Hepatic stellate cell (primary cell): ENCODE measurements around the gene TRIM72.
"Not testable (repeated sequence)": the region's sequence is repeated elsewhere in the genome, so short reads cannot be mapped to it uniquely, and the experiment has no call there.

Experiments
- DNase-seq: peaks from one replicate; pipeline ENCODE4 v3.0.0; 2011; ENCODE audit warnings: low spot score

Gene TRIM72

DNA sequence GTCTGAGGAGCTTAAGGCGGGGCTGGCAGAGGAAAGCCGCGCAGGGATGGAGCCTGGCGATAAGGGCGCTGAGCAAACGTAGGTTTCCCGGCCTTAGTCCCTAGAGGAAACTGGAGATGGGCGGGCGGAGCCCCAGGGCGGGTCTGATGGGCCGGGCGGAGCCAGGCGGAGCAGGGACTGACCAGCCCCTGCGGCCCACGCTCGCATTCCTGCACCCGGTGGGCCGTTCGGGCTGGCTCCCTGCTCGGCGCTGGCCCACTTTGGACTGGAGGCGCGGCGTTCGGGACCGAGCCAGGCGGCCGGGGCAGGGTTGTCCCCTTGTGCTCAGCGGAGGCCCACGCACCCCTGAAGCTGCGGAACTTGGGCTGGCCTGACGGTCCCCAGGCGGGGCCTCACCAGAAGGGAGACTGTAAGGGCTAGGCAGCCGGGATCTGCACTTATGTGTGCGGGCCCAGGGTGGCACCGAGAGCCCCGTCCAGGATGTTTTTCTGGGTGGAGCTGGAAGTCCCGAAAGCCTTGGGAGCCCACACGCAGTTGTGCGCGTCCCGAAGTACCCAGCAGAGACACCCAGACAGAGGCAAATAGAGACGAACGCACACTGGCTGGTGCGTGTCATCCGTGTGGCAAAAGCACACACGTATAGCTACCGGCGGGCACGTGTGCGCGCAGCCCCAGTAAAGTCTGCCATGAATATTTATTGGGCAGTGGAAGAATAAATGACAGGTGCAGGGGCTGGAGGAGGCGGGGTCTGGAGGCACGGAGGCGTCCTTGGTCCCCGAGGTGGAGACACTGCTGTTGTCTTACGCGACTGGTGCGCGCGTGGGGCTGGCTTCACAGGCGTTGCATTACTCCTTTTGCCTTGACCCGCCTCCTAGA lies 1.6 kb downstream of the TRIM72 start:
- DNase-seq, result peak; percentile 93

DNA sequence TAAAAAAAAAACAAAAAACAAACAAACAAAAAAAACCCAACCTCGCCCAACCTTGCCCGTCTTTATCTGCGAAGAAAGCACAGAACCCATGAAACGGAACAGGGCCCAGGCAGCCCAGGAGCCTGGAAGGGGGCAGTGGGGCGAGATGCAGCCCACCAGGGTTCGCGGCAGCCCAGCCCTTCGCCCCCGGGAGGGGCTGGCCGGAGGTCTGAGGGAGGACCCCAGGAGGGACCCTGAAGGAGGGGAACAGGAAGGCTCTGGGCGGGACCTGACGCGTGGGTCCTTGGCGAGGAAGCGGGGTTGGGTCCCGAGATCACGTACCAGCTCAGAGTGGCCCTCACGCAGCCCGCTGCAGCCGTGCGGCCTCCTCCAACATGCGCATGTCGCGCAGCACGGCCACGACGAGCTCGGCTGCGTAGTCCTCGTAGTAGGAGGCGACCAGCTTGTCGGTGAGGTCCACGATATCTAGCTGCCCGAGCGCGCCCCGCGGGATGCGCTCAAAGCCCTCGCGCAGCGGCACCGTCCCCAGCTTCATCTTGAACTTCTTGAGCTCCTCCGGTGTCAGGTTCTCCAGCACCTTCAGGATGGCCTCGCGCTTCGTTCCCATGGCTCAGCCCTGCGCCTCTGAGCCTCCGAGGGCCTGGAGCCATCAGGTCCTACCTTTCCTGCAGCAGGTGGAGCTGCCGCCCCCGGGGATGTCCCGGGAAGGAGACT lies 2.7 kb downstream of the TRIM72 start, which contains the start of gene PYDC1:
Gene PYDC1, minus strand, starts transcription at position 714 of the 714 bp plus-strand sequence. Its CDS starts 107 bp downstream, at position 607.
- DNase-seq, result no peak

DNA sequence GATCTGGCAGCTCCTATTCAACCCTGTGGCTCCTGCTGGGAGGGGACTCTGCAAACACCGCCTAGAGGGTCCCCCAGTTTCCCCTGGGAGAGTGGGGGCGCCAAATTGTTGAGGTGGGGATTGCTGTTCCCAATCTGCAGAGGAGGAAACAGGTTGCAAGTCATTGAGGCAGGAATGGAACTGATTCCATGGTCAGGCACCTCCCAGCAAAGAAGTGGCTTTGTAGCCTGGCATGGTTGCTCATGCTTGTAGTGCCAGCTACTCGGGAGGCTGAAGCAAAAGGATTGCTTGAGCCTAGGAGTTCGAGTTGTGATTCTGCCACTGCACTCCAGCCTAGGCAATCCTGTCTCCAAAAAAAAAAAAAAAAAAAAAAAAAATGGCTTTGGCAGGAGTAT lies 3.2 kb downstream of the TRIM72 start:
- DNase-seq, result no peak

DNA sequence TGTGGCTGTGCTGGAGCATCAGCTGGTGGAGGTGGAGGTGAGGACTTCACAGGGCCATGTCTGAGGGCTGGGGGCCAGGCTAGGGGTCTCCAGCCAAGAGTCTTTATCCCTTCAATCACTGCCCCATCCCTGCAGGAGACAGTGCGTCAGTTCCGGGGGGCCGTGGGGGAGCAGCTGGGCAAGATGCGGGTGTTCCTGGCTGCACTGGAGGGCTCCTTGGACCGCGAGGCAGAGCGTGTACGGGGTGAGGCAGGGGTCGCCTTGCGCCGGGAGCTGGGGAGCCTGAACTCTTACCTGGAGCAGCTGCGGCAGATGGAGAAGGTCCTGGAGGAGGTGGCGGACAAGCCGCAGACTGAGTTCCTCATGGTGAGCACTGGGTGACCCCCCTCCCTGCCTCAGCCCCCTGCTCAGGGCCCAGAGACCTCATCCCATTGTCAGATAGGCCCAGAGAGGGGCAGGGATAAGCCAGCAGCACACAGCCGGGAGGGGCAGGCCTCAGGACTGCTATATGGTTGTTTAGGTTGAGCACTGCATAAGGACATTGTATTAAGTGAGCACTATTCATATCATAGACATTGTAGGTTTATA lies 5.3 kb downstream of the TRIM72 start:
- DNase-seq, result no peak

DNA sequence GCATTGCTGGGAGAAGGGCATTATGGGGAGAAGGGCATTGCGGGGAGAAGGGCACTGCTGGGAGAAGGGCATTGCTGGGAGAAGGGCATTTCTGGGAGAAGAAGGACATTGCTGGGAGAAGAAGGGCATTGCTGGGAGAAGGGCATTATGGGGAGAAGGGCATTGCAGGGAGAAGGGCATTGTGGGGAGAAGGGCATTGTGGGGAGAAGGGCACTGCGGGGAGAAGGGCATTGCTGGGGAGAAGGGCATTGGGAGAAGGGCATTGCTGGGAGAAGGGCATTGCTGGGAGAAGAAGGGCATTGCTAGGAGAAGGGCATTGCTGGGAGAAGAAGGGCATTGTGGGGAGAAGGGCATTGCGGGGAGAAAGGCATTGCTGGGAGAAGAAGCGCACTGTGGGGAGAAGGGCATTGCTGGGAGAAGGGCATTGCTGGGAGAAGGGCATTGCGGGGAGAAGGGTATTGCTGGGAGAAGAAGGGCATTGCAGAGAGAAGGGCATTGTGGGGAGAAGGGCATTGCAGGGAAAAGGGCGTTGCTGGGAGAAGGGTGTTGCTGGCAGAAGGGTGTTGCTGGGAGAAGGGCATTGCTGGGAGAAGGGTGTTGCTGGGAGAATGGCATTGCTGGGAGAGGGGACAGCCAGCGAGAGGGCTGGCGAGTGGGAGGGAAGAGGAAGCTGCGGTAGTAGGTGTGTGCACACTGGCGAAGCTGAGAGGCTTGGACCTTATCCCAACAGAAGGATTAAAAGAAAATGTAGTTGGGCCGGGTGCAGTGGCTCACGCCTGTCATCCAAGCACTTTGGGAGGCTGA lies 7.6 kb downstream of the TRIM72 start:
- DNase-seq, result no peak

DNA sequence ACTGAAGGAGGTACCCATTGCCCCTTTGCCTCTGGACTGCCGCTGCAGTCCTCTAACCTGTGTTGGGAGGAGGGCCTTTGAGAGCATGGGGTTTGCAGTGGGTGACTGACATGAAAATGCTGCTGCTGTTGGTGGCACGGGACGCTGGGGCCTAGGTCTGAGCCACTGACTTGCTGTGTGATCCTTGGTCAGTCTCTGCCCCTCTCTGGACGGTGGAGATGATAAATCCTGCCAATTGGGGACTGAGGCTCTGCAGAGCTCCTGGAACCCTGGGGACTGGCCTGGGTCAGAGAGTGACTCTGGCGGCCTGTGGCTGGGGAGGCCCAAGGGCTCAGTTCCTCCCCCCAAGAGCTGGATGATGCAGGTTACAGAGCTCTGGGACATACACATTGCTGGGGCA lies 9.1 kb downstream of the TRIM72 start:
- peak; percentile 3 for DNase-seq

DNA sequence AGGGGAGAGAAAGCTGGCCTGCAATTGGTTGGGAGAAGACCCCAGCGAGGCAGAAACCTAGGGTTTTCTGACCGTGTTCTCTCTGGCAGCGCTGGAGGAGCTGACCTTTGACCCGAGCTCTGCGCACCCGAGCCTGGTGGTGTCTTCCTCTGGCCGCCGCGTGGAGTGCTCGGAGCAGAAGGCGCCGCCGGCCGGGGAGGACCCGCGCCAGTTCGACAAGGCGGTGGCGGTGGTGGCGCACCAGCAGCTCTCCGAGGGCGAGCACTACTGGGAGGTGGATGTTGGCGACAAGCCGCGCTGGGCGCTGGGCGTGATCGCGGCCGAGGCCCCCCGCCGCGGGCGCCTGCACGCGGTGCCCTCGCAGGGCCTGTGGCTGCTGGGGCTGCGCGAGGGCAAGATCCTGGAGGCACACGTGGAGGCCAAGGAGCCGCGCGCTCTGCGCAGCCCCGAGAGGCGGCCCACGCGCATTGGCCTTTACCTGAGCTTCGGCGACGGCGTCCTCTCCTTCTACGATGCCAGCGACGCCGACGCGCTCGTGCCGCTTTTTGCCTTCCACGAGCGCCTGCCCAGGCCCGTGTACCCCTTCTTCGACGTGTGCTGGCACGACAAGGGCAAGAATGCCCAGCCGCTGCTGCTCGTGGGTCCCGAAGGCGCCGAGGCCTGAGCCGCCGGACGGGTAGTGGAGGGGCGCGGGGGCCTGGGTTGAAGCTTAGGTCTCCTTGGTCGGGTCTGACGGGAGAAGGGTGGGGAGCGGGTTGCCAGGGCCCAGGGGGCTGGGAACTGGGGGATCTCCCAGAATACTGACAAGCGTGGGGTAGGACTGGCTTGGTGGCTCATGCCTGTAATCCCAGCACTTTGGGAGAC lies 10.4 kb downstream of the TRIM72 start:
- no peak for DNase-seq

DNA sequence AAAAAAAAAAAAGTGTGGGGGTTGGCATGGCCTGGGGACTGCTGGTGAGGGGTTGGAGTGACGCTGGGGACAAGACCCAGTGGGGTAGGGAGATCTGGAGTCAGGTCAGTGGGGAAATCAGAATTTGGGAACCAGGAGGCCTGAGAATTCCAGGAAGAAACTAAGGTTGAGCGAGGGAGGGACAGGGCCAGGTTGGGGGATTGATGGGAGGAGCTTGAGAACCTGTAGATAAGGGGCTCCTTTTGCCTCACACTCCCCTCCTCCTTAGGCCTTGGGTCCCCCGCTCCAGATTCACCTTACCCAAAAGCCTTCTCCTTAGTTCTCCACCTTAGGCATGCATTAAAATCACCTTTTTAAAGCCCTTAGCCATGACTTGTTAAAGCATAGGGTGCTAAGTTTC lies 11.3 kb downstream of the TRIM72 start:
- DNase-seq, result no peak

DNA sequence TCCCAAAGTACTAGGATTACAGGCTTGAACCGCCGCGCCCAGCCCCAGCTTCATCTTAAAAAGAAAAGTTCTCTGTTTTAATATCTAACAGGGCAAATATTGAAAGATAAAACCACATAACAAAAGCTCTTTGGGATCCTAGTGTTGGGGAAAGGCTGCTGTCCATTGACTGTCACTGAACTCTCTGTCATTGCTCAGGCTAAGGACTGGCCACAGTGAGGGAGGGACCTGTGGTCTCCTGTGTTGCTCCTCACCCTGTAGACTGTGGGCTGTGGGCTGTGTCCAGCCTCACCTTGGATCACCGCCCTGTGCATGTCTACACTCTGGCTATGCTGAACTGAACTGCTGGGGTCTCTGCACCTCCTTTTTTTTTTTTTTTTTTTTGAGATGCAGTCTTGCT lies 14.3 kb downstream of the TRIM72 start:
- DNase-seq, result no peak

DNA sequence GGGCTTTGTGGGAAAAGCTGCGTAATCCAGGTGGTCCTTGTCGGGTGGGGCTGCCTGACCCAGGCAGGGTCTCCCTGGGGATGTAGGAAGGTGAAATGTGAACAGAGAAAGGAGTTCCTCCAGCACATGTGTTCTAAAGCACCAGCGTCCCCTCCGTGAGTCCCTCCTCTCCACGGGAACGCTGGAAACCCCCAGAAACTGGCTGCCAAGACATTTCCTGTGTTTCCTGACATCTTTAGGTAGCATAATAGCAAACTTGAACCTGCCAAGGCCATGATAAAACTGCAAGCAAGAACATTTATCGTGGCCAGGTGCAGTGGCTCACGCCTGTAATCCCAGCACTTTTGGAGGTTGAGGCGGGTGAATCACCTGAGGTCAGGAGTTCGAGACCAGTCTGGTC lies 15.6 kb downstream of the TRIM72 start:
- DNase-seq, result no peak

DNA sequence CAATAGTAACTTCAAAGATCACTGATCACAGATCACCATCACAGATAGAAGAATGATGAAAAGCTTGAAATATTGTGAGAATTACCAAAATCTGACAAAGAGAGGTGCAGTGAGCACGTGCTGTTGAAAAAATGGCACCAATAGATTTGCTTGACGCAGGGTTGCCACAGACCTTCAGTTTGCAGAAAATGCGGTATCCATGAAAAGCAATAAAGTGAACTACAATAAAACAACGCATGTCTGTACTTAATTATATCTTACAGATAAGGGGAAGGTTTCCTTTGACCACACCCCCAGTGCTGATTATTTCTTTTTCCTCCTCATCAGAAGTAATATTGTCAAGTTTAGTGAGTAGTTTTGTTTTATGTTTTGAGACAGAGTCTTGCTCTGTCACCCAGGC lies 24.1 kb downstream of the TRIM72 start:
- DNase-seq, result no peak

DNA sequence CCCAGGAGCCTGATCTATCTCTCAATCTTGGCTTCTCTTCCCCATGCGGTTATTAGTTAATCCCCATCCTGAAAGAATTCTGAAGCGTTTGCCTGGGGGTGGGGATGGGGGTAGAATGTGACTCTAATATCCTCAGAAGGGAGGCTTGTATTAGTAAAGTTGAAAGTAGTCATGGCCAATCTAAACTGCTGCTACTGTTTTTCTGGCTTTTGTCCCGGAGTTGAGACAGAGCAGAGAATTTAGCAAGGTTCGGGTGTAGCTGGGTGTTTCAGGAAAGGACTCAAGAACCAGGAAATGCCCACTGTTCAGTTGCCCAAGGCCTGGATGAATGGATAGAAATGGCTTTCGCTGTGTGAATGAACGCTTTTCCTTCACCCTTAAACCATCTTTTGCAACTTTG lies 28.3 kb downstream of the TRIM72 start:
- DNase-seq, result no peak

DNA sequence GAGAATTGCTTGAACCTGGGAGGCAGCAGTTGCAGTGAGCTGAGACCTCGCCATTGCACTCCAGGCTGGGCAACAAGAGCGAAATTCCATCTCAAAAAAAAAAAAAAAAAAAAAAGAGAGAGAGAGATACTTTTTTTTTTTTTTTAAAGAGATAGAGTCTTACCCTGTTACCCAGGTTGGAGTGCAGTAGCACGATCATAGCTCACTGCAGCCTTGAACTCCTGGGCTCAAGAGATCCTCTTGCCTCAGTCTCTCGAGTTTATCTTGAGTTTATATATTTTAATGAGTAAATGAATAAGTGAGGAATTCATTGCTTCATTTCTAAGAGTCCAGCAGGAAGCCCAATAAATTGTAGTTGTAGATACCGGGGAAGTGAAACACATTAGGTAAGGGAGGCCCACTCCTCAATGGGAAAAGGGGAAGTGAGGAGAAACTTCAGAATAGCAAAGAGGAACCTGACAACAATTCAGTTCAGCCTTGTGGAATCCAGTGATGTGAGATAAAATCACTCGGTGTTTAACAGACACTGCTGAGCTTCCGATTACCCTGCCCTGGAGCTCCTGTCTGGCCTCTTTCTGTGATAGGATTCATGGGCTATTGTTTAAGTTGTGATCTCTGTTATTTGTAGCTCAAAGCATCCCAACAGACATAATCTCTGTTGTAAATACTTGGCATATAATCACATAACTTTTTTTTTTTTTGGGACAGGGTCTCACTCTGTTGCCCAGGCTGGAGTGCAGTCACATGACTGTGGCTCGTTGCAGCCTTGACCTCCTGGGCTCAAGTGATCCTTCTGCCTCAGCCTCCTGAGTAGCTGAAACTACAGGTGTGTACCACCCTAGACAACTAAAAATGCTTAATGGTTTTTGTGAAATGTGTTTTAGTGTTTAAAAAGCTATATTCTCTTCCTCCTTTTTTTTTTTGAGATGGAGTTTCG lies 30.1 kb downstream of the TRIM72 start:
- no peak for DNase-seq

DNA sequence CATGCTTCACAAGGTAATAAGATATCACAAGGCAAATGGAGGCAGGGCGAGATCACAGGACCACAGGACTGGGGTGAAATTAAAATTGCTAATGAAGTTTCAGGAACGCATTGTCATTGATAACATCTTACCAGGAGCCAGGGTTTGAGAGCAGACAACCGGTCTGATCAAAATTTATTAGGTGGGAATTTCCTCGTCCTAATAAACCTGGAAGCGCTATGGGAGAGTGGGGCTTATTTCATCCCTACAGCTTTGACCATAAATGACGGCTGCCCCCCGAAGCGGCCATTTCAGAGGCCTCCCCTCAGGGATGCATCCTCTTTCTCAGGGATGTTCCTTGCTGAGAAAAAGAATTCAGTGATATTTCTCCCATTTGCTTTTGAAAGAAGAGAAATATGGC lies 31.7 kb downstream of the TRIM72 start:
- not testable (repeated sequence) for DNase-seq

DNA sequence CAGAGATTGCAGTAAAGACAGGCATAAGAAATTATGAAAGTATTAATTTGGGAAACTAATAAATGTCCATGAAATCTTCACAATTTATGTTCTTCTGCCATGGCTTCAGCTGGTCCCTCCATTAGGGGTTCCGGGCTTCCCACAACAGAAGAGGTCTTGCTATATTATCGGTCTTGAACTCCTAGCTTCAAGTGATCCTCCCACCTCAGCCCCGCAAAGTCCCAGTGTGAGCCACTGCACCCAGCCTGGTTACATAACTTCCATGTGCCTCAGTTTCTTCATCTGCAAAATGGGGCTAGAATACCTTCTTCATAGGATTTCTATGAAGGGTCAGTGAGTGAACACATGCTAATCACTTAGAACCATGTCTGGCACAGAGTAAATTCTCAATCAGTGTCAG lies 32.4 kb downstream of the TRIM72 start:
- DNase-seq, result no peak

DNA sequence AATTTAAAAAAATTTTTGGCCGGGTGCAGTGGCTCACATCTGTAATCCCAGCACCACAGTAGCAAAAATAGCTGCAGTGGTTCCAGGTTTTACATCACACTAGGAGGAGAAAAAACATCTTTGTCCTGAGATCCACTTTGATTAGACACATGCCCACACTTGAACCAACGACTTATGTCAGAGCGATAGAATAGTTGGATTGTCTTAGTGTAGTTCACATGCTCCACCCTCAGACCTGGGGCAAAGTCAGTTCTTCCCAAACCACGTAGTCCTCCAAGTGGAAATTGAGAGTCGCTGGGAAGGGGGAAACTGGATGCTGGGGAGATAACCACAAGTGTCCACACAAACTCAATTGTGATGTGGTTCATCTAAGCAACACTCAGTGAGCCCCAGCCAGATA lies 34.4 kb downstream of the TRIM72 start:
- DNase-seq, result no peak

DNA sequence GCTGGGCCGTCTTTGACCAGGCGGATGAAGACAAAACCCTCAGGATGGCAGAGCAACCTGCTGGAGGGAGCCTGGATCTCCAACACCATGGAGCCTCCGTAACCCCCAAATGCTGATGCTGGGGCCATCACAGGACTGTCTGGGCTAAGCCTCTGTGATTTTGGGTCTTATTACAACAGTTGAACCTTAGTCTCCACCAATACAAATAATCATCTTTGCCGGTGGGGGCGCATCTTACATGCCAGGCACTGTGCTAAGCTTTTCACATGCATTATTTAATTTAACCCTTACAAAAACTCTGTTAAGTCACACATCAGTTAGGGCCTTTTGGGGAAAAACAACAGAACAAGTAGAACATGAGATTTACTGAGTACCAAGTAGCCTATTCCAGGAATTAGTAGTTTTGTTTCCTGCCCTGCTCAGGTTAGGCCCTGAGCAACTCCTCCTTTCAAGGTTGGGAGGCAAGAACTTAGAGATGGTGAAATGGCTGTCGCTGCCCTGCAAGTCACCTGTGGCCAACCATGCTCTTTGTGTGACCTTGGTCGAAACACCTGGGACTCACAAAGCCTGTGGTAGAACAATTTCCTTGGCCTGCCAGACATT lies 37.0 kb downstream of the TRIM72 start:
- no peak for DNase-seq

DNA sequence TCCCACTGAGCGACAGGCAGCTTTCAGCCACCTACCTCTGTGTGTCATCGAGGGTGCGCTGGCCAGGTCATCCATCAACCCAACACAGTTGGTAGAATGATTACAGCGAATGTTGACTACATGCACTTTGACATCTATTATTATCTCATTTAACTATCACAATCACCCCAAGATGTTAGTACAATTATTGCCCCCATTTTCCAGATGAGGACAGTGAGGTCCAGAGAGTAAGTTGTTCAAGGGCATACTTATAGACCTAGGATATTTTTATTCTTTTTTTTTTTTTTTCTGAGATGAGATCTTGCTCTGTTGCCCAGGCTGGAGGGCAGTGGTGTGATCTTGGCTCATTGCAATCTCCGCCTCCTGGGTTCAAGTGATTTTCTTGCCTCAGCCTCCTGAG lies 37.5 kb downstream of the TRIM72 start:
- DNase-seq, result no peak

DNA sequence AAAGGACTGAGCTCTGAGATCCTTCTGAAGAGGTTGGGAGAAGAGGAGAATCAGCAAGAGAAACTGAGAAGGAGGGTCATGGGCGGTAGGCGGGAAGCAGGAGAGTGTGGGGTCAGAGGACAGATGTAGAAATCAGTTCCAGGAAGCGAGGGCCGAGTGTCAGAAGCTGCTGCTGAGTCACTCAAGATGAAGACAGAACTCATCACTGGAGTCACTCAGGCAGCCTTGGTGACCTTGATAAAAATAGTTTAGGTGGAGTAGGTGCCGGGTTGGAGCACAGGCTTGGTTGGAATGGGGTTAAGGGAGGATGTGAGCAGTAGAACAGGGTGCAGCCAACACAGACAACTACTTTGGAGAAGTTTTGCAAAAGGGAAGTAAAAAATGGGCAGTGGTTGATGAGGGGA lies 39.7 kb downstream of the TRIM72 start:
- DNase-seq, result no peak

DNA sequence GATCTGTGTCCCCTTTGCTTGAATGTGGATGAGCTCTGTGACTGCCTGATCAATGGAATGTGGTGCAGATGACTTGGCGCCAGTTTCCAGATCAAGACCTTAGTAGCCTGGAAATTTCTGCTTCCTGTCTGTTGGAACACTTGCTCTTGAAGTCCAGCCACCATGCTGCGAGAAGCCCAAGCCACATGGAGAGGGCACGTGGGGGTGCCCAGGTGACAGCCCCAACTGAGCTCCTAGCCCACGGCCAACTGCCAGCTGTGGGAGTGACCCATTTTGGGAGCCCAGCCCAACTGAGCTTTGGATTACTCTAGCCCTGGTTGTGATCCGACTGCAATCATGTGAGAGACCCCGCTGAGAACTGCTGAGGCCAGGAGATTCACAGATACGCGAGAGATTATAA lies 42.5 kb downstream of the TRIM72 start:
- DNase-seq, result no peak
